Stimulated activated CD8-positive, alpha-beta memory T cell treated with anti-CD3 and anti-CD28 coated beads, Interleukin-7, amount 100 ng/mL, for 48 hours (primary cell): Measurements from ENCODE around the gene IFNA1.
"Not testable (repeated sequence)": the region's sequence is repeated elsewhere in the genome, so short reads cannot be mapped to it uniquely, and the experiment has no call there.

ENCODE experiments used
- DNase-seq, 2 donors: peaks; one replicate each; pipeline ENCODE4 v3.0.0-alpha.2; 2020; ENCODE audit warnings: low read depth in 1 of 2; ENCODE audit errors: extremely low read depth in 1 of 2

IFNA1 gene

DNA sequence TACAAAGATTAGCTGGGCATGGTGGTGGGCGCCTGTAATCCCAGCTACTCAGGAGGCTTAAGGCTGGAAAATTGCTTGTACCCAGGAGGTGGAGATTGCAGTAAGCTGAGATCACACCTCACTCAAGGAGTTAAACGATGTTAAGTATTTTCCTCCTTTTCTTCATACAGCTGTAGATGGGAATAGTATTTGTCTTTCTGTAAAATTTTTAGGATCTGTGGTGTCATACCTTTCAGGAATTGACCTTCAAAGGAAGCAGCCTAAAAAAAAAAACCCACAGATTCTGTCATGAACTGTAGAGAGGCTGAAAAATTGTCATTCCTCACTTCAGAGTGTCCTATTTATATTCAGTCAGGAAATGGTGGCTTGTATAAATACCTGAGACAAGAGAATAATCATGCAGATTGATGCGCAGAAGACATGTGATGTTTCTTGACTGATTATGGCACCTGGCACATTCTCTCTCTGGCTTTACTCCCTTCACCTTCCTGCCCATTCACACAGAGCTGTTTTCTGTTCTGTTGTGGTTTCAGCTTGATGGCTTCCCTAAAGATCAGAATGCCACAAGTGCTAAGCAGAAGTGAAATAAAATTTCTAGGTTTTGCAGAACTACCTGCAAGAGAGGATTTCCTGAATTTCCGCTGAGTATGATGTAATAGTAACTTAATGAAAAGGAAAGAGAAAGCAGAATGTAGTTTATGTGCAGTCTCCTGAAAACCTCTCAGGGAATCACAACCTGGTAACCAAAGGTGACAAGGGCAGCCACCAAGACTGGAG, 3.8 kb downstream of the IFNA1 start:
- DNase-seq = no peak

DNA sequence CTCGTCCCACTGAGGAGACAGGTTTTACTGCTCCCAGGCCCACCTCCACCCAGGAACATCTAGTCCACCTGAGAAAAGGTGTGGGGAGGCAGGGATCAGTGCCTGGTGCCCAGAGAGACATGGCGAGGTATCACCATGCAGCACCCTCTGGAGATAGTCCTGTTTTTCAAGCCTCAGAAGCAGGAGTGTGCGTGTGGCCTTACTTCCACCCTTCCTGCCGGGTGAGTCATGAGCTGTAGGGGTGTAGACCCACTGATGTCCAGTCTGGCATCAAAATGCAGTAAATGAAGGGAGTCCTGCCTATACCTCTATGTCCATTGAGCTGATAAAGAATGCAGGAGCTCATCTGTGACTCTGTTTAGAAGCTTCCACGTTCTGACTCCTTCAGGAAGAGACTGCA, 9.1 kb downstream of the IFNA1 start:
- DNase-seq = not testable (repeated sequence)

DNA sequence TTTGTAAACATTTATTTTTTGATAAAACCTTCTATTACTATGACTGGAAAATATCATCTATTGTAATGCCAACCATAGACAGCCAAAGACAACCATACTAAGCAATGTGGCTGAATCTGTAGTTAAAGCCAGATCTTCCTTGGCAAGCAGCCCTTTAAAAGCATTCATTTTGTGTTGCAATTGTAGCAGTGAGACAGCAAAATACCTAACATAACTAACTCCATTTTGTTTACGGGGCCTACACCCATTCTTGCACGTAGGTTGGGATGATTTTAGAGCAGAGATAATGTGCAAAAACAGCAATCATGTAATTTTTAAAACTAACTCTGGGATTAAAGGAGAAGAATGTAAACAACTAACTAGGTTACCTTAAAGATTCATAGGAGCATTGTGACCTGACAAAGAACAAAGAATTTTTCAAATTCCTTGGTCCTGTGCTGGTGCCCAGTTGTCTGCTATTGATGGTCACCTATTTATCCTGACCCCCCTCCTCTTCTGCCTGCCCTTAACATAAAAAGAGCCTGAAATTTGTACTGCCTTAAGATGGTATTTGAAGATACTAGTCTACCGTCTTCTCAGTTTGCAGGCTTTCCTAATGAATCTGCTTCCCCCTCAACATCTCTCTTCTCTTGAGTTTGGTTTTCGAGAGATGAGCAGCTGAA, 10.6 kb downstream of the IFNA1 start:
- no peak for DNase-seq

DNA sequence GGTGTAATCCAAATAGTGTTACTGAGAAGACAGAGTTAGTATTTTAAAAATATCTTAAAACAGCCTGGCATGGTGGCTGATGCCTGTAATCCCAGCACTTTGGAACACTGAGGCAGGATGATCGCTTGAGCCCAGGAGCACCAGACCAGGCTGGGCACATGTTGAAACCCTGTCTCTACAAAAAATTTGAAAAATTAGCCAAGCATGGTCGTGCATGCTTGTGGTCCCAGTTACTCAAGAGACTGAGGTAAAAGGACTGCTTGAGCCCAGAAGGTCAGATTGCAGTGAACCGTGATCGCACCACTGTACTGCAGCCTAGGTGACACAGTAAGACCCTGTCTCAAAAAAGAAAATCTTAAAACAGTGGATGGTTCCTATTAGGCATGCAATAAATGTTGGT, 12.4 kb downstream of the IFNA1 start:
- no peak for DNase-seq

DNA sequence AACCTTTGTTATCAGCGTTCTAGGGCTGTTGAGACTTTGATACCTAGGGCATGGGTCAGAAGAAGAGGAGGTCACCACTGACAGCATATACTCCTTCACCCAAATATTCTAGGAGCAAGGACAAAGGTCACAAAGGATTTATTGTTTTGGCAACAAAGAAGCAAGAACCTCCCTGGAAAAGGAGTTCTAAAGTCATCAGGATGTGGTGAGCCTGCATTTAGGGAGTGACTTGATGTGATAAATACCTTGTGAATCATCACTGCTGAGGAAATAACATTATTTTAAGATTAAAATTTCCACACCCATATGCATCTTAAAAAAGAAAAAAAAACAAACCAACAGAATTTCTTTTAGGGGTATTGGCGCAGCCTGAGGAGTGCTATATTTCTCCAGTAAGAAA, 13.9 kb downstream of the IFNA1 start:
- DNase-seq = no peak

DNA sequence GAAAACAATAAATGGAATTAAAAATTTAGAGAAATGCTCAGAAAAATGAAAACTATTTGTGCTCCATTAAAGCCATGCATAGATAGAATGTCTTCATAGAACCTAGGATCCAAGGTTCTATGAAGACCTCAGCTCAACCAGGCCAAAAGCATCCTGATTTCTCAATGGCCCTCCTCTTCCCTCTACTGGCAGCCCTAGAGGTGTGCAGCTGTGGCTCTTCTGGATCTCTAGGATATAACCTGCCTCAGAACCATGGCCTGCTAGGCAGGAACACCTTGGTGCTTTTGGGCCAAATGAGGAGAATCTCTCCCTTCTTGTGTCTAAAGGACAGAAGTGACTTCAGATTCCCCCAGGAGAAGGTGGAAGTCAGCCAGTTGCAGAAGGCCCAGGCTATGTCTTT, 15.1 kb downstream of the IFNA1 start:
- no peak for DNase-seq

DNA sequence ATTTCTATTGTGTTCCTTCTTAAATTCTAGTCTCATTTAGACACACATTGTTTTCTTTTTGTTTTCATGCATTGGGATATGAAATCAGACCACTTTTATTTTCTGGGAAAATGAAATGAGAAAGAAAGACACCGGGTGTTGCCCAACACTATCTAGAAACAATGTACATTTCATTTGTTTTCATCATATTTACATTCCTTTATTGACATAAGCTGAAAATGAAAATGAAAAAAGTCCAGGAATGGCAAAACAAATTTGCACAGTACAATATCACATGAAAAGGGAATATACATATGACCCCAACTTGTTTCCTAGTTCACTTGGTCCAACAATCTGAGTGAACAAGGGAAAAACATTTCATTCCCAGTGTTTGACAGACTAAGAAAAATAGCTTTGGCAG, 21.1 kb downstream of the IFNA1 start:
- no peak for DNase-seq

DNA sequence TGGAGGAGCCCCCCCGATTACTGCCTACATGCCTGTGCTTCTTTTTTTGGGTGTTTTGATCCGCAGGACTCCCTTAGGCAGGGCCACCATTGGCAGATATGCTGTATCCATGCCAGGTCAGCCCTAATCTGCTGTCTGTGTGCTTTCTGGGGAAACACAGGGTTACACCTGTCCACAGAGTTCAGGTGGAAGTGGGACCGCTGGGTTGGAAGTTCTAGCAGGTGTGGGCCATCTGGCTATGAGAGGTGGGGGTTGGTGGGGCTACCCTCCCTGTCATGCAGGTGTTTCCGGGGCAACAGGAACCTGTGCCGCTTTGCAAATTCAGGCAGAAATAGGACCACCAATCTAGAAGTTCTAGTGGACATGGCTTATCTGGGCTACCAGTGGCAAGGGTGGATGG, 24.9 kb downstream of the IFNA1 start:
- DNase-seq = no peak

DNA sequence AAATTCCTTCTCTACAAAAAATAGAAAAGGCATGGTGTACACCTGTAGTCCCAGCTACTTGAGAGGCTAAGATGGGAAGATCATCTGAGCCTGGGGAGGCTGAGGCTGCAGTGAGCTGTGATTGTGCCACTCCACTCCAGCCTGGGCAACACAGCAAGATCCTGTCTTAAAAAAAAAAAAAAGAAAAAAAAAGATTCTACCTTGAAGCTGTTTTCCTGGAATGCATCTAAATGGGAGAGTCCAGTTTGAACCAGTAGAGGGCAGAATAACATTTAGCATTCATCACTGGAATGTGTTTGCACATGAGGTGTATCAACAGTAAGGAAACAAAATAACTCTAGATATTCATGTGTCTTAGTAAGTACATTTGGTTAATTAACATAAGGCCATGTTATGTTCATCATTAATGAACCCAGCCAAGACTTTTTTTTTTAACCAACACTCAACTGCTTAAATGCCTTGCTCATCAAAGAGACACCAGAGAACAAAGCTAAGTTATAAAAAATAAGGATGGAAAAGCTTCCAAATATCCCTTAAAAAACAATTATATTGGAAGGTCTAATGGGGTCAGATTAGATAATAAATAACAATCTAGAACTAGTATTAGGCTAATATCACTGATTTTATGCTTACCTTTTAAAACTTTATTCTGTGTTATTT, 25.8 kb downstream of the IFNA1 start:
- no peak for DNase-seq

DNA sequence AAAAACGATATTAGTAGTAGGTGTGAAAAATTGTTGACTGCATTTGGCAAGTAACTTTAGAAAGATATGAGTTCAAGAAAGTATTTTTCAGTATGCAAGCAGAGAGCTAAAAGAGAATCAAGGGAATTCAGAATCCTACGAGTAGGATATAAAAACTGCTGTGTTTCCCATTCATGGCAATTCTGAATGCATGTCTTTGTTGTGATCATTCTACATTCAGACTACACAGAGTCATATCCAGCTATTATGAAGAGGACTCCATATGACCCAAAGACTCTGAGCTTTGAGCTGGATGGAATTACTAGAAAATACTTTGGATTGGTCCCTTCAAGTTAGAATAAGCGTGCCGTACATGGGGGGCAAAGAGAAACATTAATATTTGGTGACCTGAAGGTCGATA, 29.9 kb downstream of the IFNA1 start:
- no peak for DNase-seq

DNA sequence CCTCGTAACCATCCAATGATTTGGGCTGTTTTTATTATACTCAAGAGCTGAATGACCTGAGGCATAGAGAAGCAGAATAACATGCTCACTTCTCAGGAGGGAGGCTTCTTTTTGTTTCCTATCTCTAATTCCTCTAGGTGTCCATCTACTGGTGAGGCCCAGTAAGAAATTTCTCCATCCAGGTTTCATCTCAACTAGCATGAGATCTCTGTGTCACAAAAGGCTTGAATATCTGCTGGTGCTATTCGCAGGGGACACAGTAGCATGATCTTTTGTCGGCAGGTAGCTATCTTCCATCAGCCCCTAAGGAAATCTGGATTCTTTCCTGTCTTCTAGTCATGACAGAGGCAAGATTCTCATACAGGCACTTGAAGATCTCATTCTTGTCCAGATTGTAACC, 33.0 kb downstream of the IFNA1 start:
- no peak for DNase-seq

DNA sequence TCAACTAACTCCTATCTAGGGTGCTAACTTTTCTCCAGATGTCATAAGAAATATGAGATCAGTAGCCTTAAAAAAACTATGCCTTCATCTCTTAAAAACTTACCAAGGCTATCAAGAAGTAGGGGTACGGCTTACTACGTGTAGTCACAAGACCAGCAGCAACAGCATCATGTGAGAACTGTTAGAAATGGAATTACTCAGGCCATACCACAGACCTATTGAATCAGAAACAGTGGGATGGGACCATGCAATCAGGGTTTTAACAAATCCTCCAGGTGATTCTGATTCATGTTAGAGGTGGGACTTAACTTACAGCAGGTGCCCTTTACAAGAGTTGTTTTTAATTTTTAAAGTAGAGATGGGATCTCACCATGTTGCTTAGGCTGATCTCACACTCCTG, 37.2 kb downstream of the IFNA1 start:
- DNase-seq = no peak

DNA sequence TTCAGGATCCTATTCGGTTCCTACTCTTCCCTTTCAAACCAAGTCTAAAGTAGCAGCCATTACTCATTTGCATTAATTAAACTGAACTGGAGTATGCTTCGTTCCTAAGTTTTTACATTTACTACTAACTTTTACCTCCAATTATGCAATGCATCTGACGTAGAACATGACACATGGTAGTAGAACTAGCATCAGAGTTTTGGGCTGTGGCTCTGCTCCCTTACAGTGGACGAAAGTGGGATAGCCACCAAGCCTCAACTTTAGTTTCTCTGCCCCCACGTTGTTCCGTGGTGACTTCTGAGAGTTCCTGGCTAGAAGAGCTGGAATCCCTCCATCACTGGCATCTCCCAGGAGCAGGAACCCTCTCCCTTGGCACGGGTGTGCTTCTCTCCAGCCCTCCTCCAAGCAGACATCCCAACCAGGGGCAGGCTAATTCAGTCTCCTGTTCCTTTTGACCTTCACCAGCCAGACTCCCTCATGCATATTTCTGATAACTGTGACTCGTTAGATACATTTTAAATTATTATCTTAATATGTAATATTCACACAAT, 39.0 kb downstream of the IFNA1 start:
- no peak for DNase-seq

DNA sequence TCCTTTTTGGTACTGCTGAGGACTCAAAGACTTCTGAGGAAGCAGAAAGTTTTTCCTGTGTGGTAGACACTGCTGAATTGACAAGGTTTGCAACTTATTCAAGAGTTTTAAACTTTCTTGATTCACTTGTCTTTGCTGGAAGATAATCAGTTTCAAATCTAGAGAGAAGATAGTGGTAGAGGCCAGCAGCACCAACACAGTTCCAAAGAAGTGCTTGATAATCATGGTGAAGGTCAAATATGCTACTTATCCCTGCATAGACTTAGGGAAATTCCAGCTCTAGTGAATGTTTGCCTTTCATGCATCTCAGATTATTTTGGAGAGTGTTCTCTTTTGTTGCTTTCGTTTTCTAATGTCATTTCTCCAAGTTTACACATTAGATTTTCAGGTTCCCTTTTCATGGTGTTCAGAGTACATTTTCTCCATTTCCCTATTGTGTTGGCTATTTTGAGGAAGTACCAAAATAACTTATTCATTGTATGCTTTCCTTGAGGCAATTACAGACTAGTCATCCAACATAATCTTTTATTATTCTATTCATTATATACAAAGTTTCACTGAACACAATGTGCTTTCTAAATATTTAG, 41.3 kb downstream of the IFNA1 start:
- DNase-seq = no peak

DNA sequence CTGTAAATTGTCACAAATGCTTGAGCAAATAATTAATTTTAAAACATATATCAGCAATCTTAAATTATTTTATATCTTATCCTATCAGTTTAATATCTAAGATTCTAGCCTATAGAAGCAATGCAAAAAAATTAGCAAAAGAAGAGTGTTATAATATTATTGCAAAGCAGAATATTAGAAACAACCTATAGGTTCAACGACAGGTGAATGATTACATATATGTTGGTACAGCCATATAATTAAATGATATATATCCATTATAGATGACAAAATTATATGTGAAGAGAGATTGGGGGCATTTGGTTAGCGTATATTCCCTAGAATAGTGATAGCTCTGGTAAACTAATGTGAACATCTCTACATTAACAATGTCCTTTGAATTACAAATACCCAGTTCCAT, 42.0 kb downstream of the IFNA1 start, which contains the start of gene IFNE:
IFNE (minus strand) TSS at position 101 of the 400 bp plus-strand sequence. CDS start 619 bp downstream, outside the sequence.
- no peak for DNase-seq
